Endothelial cell of umbilical vein (primary cell): ENCODE results near the gene RNASET2. TPM values are rescaled to one million over a fixed set of nuclear protein-coding genes. Genes with fewer than 3 reads are reported as not detected.

Experiments used
- BruUV-seq: library from RNA; stranded (reverse); fragments of 400-500 nt; replicated peaks from 2 replicates; lab custom pipeline; 2021; lab: Mats Ljungman, UMichigan
- CTCF ChIA-PET: fragments of 300-600, 350-600 bp; sonication (Branson Sonifier 250); formaldehyde crosslinking; loops from one replicate; lab custom pipeline; 2021; ENCODE audit warnings: antibody characterized with exemption, inconsistent platforms; lab: Charles Lee
- POLR2A ChIA-PET: fragments of 300-600, 350-600 bp; sonication (Branson Sonifier 250); formaldehyde crosslinking; loops from one replicate; lab custom pipeline; 2021; ENCODE audit warnings: antibody characterized with exemption, inconsistent platforms; lab: Charles Lee
- DNase-seq: peaks from one replicate; pipeline ENCODE4 v3.0.0-alpha.2; 2011; ENCODE audit warnings: low read depth, low spot score
- FAIRE-seq: peaks from 2 replicates; lab custom pipeline; 2011; peaks lifted over from hg19 to GRCh38; lab: Jason Lieb, UNC
- H2AFZ ChIP-seq: 2 replicates; pipeline ENCODE4 v1.6.0; 2012; ENCODE audit warnings: low read depth, low read length, control low read depth, inconsistent platforms
- H3K27ac ChIP-seq: 2 replicates; pipeline ENCODE4 v1.5.1; 2011; ENCODE audit warnings: low read depth, mild to moderate bottlenecking, control low read depth, low read length, moderate library complexity; ENCODE audit not compliant: insufficient read depth
- H3K27me3 ChIP-seq, 2 experiments: 2 replicates each; pipeline versions ENCODE4 v1.6.0 to v1.6.1; 2011; ENCODE audit warnings: low read length in 2 of 2, mixed read lengths in 1 of 2; ENCODE audit not compliant: control insufficient read depth in 2 of 2, insufficient read depth in 2 of 2
- H3K36me3 ChIP-seq, 2 experiments: 2 replicates in 1 of 2; 3 replicates in 1 of 2; pipeline ENCODE4 v1.5.1; 2011; ENCODE audit warnings: low read length in 2 of 2, mild to moderate bottlenecking in 1 of 2, moderate library complexity in 1 of 2; ENCODE audit not compliant: control insufficient read depth in 2 of 2, insufficient read depth in 2 of 2; ENCODE audit errors: extremely low read depth in 1 of 2
- H3K4me1 ChIP-seq: 3 replicates; pipeline ENCODE4 v1.5.1; 2011; ENCODE audit warnings: mild to moderate bottlenecking, low read length; ENCODE audit not compliant: control insufficient read depth, insufficient read depth; ENCODE audit errors: extremely low read depth
- H3K4me2 ChIP-seq: 2 replicates; pipeline ENCODE4 v1.6.1; 2011; ENCODE audit warnings: low read length, control low read depth, mixed read lengths; ENCODE audit not compliant: insufficient read depth
- H3K4me3 ChIP-seq, 3 experiments: fragments of 200-600 bp in 1 of 3; sonication (generic), shearing (Covaris generic) in 1 of 3; replicated peaks in 1 of 3; 2 replicates each; pipeline ENCODE4 v1.5.1; 2011 to 2016; ENCODE audit warnings: control low read depth in 3 of 3, low read length in 3 of 3, mild to moderate bottlenecking in 2 of 3, inconsistent platforms in 1 of 3, low read depth in 1 of 3, moderate library complexity in 1 of 3; ENCODE audit not compliant: insufficient read depth in 1 of 3
- H3K79me2 ChIP-seq: 2 replicates; pipeline ENCODE4 v1.6.0; 2012; ENCODE audit warnings: low read length, inconsistent platforms; ENCODE audit not compliant: control insufficient read depth, insufficient read depth
- H3K9ac ChIP-seq: replicated peaks from 2 replicates; pipeline ENCODE3; 2011; ENCODE audit warnings: low read length, control low read depth; ENCODE audit not compliant: insufficient read depth; ENCODE audit errors: extremely low read depth
- H3K9me1 ChIP-seq: replicated peaks from 3 replicates; pipeline ENCODE4 v1.6.0; 2011; ENCODE audit warnings: mild to moderate bottlenecking, low read length; ENCODE audit not compliant: control insufficient read depth, insufficient read depth; ENCODE audit errors: extremely low read depth
- H3K9me3 ChIP-seq: replicated peaks from 2 replicates; pipeline ENCODE4 v1.5.1; 2012; ENCODE audit warnings: low read length, inconsistent platforms; ENCODE audit not compliant: control insufficient read depth, insufficient read depth
- H4K20me1 ChIP-seq: replicated peaks from 2 replicates; pipeline ENCODE3; 2011; ENCODE audit warnings: mild to moderate bottlenecking, low read length; ENCODE audit not compliant: control insufficient read depth, insufficient read depth; ENCODE audit errors: extremely low read depth
- CTCF ChIP-seq, 2 donors: IDR thresholded peaks; 1 replicate in 1 of 2; 2 replicates in 1 of 2; pipeline ENCODE4 v1.5.1; 2011; ENCODE audit warnings: low read length in 2 of 2, mild to moderate bottlenecking in 2 of 2, moderate library complexity in 2 of 2, control low read depth in 1 of 2, inconsistent platforms in 1 of 2, low read depth in 1 of 2; ENCODE audit not compliant: insufficient read depth in 1 of 2; ENCODE audit errors: extremely low read depth in 1 of 2
- EZH2 ChIP-seq: IDR thresholded peaks from 2 replicates; pipeline ENCODE4 v1.6.1; 2012; ENCODE audit warnings: borderline replicate concordance, low read depth, mild to moderate bottlenecking, moderate library complexity, low read length, inconsistent platforms; ENCODE audit not compliant: severe bottlenecking
- FOS ChIP-seq: IDR thresholded peaks from 2 replicates; pipeline ENCODE4 v1.6.1; 2011; ENCODE audit warnings: mild to moderate bottlenecking, low read length, moderate library complexity, borderline replicate concordance; ENCODE audit not compliant: insufficient read depth
- GATA2 ChIP-seq: IDR thresholded peaks from 2 replicates; pipeline ENCODE4 v1.7.0; 2011; ENCODE audit warnings: low read depth, mild to moderate bottlenecking, moderate library complexity, mixed read lengths, low read length; ENCODE audit not compliant: insufficient read length, insufficient read depth
- JUN ChIP-seq: IDR thresholded peaks from 2 replicates; pipeline ENCODE4 v1.6.1; 2011; ENCODE audit warnings: borderline replicate concordance, low read depth; ENCODE audit not compliant: insufficient read length, insufficient read depth
- MAX ChIP-seq: IDR thresholded peaks from 2 replicates; pipeline ENCODE4 v1.6.1; 2011; ENCODE audit not compliant: insufficient read depth, insufficient read length
- MYC ChIP-seq: IDR thresholded peaks from one replicate; pipeline ENCODE4 v1.6.1; 2011; ENCODE audit warnings: mild to moderate bottlenecking, low read depth, low read length
- POLR2A ChIP-seq: IDR thresholded peaks from 2 replicates; pipeline ENCODE4 v1.6.1; 2012; ENCODE audit warnings: low read depth, mild to moderate bottlenecking, control low read depth, low read length
- POLR2AphosphoS5 ChIP-seq: IDR thresholded peaks from 2 replicates; pipeline ENCODE4 v1.6.1; 2012; ENCODE audit warnings: low read depth, mild to moderate bottlenecking, control low read depth, low read length, moderate library complexity; ENCODE audit not compliant: insufficient read depth
- dilution Hi-C: fragments of 300-500 bp; cut with MboI; formaldehyde crosslinking; loops from one replicate; pipeline ENCODE4 v1.15.0; 2019; ENCODE audit warnings: low sequenced_read_pairs; ENCODE audit not compliant: extremely low pct_ligation_motif_present
- intact Hi-C: fragments of 100-400 bp; cut with micrococcal nuclease; formaldehyde crosslinking; loops from one replicate; pipeline ENCODE4 v1.10.0; 2022
- polyA plus RNA-seq, 4 experiments: library from polyadenylated mRNA; depleted of rRNA in 3 of 4; stranded (reverse) in 3 of 4; unstranded in 1 of 4; fragments of >200 nt; gene quantifications; 2 replicates each; pipeline versions ENCODE4 v1.2.1 to v1.2.3, GENCODE V29; 2011 to 2012; ENCODE audit warnings: missing spikeins in 1 of 4
- total RNA-seq: library from RNA; stranded (reverse); gene quantifications from 2 replicates; pipeline ENCODE4 v1.2.3, GENCODE V29; 2021

Gene RNASET2
- total and polyA plus RNA-seq, 2 donors (not counting 3 experiments of a cell fraction or from before 2014, with no cell fraction given) = 10.7 to 11.4 TPM

DNA sequence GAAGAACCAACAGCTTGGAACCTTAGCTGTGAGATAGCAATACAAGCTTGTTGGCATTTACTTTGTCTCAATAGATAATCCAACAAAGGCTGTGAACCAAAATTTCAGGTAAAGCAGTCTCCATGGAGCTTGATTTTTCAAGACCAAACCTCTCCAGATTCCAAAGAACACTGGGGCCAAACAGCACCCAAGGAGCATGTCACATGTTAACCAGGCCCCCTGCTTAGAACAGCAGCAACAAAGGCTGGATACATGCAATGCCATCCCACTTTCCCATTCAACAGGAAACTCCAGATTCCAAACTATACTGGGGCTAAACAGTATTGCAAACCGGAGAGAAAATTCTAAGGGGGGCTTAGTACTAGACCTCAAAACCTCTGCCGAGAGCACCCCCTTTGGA lies 15.8 kb upstream of the RNASET2 start:
- TF ChIP-seq JUN (no peak), FOS (no peak), POLR2AphosphoS5 (no peak), EZH2 (no peak), CTCF (IDR thresholded peaks at IDR 0.05; ENCODE audit: extremely low read depth in 1 of 2, insufficient read depth in 1 of 2, low read depth in 1 of 2, low read length in 2 of 2) (no peak), POLR2A (no peak), GATA2 (no peak), MYC (no peak), MAX (no peak)
- H3K4me2 ChIP-seq = no peak overlapping the region
- H3K36me3 ChIP-seq = no peaks in the 10 kb centered on the region
- no peaks in the 10 kb centered on the region for H3K27me3 ChIP-seq
- intact Hi-C loops = no loop called here
- ChIA-PET POLR2A (no interaction called here), CTCF (interaction anchor here (1.4 to 2.9 kb wide), 2 partner anchors 18 kb away, joined by 5 to 11 read pairs; no protein-coding TSS in a partner anchor)
- DNase-seq (no peak), FAIRE-seq (no peak)
- H3K79me2 ChIP-seq = no peaks in the 10 kb centered on the region
- no peaks in the 10 kb centered on the region for H3K9me3 ChIP-seq
- H4K20me1 ChIP-seq = no peaks in the 10 kb centered on the region
- dilution Hi-C loops = no loop called here
- no TSS peak for BruUV-seq
- H3K4me1 ChIP-seq = no peaks in the 10 kb centered on the region
- H2AFZ ChIP-seq = no peak overlapping the region
- H3K9me1 ChIP-seq = no peaks in the 10 kb centered on the region
- no peak overlapping the region for H3K4me3 ChIP-seq
- no peak overlapping the region for H3K9ac ChIP-seq
- H3K27ac ChIP-seq = no peak overlapping the region
